ENCODE results near the gene FOS. TPM values are rescaled to one million over a fixed set of nuclear protein-coding genes. Genes with fewer than 3 reads are reported as not detected.
"Not testable (repeated sequence)": the region's sequence is repeated elsewhere in the genome, so short reads cannot be mapped to it uniquely, and the experiment has no call there.

Gene FOS
- total and polyA plus RNA-seq, 2 of the 8 experiments (the other 6 are each of a cell fraction or from before 2014, with no cell fraction given) = 50.2 to 51.8 TPM

GRCh38 chr14:75234173-75235115 lies 44.2 kb upstream of the FOS start (continued):
- no peak for TF ChIP-seq POLR2AphosphoS5 (IDR thresholded peaks at IDR 0.05; ENCODE audit: low read depth, low read length)
- no peak for TF ChIP-seq EGR1 (IDR thresholded peaks at IDR 0.05; ENCODE audit: borderline replicate concordance, low read depth, low read length)
- no peak for TF ChIP-seq YY1 (IDR thresholded peaks at IDR 0.05; ENCODE audit: low read depth, low read length)
- no peak for TF ChIP-seq SP1 (IDR thresholded peaks at IDR 0.05; ENCODE audit: low read depth, low read length)
- TF ChIP-seq TBP (IDR thresholded peaks at IDR 0.05; ENCODE audit: low read depth, low read length) = no peak
- TF ChIP-seq GABPA (IDR thresholded peaks at IDR 0.05; ENCODE audit: borderline replicate concordance, insufficient read depth, low read length) = no peak
- no peak for TF ChIP-seq RAD21 (IDR thresholded peaks at IDR 0.05 in 1 of 2, conservative IDR thresholded peaks at IDR 0.05 in 1 of 2; ENCODE audit: low read depth in 2 of 2, low read length in 2 of 2)
- TF ChIP-seq EZH2 (IDR thresholded peaks at IDR 0.05; ENCODE audit: low read depth, low read length, severe bottlenecking) = no peak
- TF ChIP-seq NANOG (IDR thresholded peaks at IDR 0.05; ENCODE audit: insufficient read depth, low read depth, low read length, poor library complexity, severe bottlenecking) = no peak
- TF ChIP-seq CBX8 (IDR thresholded peaks at IDR 0.05; ENCODE audit: borderline replicate concordance, low read depth, low read length) = no peak

- H3K27ac ChIP-seq (ENCODE audit: low read depth, low read length); H3K36me3 ChIP-seq (ENCODE audit: control insufficient read depth in 2 of 4, insufficient read depth in 4 of 4, low read length in 3 of 4): not testable (repeated sequence)
- CTCF ChIA-PET (ENCODE audit: partially characterized antibody) = interaction anchor here (1.3 kb wide), 1 partner anchor 62 kb away, joined by 5 read pairs; no protein-coding TSS in a partner anchor
These were observed 43.4 kb upstream of the FOS start for GRCh38 chr14:75235198-75235597.

More at GRCh38 chr14:75235198-75235597, 43.4 kb upstream of the FOS start:
- not testable (repeated sequence) for H2AK5ac ChIP-seq (ENCODE audit: low read depth, low read length); H3K4me2 ChIP-seq (ENCODE audit: insufficient read depth in 1 of 2, low read depth in 2 of 2, low read length in 2 of 2); H3K4me1 ChIP-seq (replicated peaks in 1 of 4; ENCODE audit: control insufficient read depth in 3 of 4, insufficient read depth in 4 of 4, low read length in 3 of 4); H3K18ac ChIP-seq (ENCODE audit: extremely low read depth, low read length); H3K9me3 ChIP-seq (ENCODE audit: insufficient read depth in 2 of 2, low read depth in 1 of 2, low read length in 1 of 2); H2BK120ac ChIP-seq (replicated peaks; ENCODE audit: low read depth, low read length); H2BK12ac ChIP-seq (ENCODE audit: low read depth, low read length); H3K79me2 ChIP-seq (ENCODE audit: control insufficient read depth in 1 of 2, insufficient read depth in 2 of 2, low read length in 2 of 2); H2BK15ac ChIP-seq (ENCODE audit: low read length); H3K4ac ChIP-seq (replicated peaks; ENCODE audit: insufficient read length, low read depth, low read length); H4K20me1 ChIP-seq (replicated peaks in 1 of 2; ENCODE audit: control insufficient read depth in 1 of 2, insufficient read depth in 2 of 2, low read length in 2 of 2); H3K4me3 ChIP-seq (ENCODE audit: extremely low read depth in 1 of 4, insufficient read depth in 2 of 4, low read depth in 3 of 4, low read length in 4 of 4); H2AFZ ChIP-seq (ENCODE audit: low read length); H3K9ac ChIP-seq (replicated peaks in 1 of 4; ENCODE audit: extremely low read depth in 1 of 4, low read depth in 3 of 4, low read length in 3 of 4); H3K79me1 ChIP-seq (ENCODE audit: low read depth, low read length); H3K56ac ChIP-seq (replicated peaks; ENCODE audit: insufficient read length, low read depth, low read length); H4K8ac ChIP-seq (ENCODE audit: extremely low read depth, insufficient read depth, low read length); H2BK5ac ChIP-seq (ENCODE audit: low read depth, low read length); H3K23ac ChIP-seq (ENCODE audit: insufficient read length); FAIRE-seq; H2BK20ac ChIP-seq (ENCODE audit: low read length); H3K23me2 ChIP-seq (ENCODE audit: low read depth, low read length); H4K91ac ChIP-seq (replicated peaks; ENCODE audit: insufficient read length, low read length); DNase-seq (ENCODE audit: low read depth in 1 of 2, low spot score in 2 of 2); H3K14ac ChIP-seq (ENCODE audit: insufficient read length); H4K5ac ChIP-seq (ENCODE audit: insufficient read length, low read depth, low read length); H3K27me3 ChIP-seq (replicated peaks in 1 of 4; ENCODE audit: control insufficient read depth in 3 of 4, extremely low read depth in 1 of 4, insufficient read depth in 3 of 4, low read length in 3 of 4)
- POLR2A ChIA-PET (ENCODE audit: partially characterized antibody) = interaction anchor here (1.0 to 1.7 kb wide), 2 partner anchors 17 to 60 kb away, joined by 4 to 5 read pairs; no protein-coding TSS in a partner anchor
- 88% methylated on average over 6 of the region's 7 CpGs; no CpG with 5 or more reads in 1 of the 2 experiments for WGBS, 2 experiments (ENCODE audit: extremely low coverage in 1 of 2, insufficient coverage in 1 of 2, insufficient read length in 1 of 2, insufficient replicate concordance in 2 of 2, low coverage in 1 of 2, low lambda C conversion rate in 2 of 2, missing lambda C conversion rate in 1 of 2)
